ENCODE measurements around the gene TGFBR2. TPM values are rescaled to one million over a fixed set of nuclear protein-coding genes. Genes with fewer than 3 reads are reported as not detected.

The TGFBR2 gene
- total RNA-seq, 1 donor from 2014 or later, result 72.1 TPM

DNA sequence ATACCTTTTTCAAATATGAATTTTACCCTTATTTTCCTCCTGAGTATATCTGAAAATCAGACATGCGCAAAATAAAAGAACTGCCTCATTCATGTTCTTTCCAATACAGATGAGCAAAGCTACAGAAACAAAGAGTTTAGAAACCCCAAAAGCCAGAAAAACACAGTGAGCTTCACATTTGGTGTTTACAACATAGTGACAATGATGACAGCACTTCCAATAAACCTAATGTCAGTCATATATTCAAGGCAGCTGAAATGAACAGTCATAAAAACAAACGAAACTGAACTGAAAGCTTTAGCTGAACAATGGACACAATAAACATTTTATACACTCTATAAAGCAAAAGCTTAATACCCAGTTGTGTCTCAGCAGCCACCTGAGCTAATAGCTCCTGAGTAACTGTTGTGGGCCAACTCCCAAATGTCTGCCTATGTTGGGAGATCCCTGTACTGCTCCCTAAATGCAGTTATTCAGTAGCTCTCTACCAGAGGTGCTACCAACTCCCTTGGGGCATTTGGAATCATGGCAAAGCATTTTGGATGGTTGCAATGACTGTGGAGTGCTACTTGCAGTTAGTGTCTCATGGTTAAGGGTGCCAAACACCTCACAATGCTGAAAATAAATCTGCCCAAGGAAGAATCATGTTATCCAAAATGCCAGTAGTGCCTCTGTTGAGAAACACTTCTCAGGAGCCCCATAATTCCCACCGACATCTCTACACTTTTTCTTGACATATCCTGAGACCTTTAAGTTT, 131.5 kb downstream of the TGFBR2 start:
- H3K4me1 Mint-ChIP-seq (ENCODE audit: unreplicated experiment), result peaks cover under 1% of the 10 kb centered on the region
- H3K4me3 Mint-ChIP-seq (ENCODE audit: unreplicated experiment), result no peak overlapping the region
- no peaks in the 10 kb centered on the region for H3K27me3 Mint-ChIP-seq (ENCODE audit: unreplicated experiment)
- H3K27ac Mint-ChIP-seq (ENCODE audit: unreplicated experiment), result no peak overlapping the region
- no peak for DNase-seq (ENCODE audit: extremely low spot score, unreplicated experiment)
- no peaks in the 10 kb centered on the region for H3K9me3 Mint-ChIP-seq (ENCODE audit: unreplicated experiment)
- no peak for TF ChIP-seq CTCF (IDR thresholded peaks at IDR 0.05)
- H3K36me3 Mint-ChIP-seq (ENCODE audit: unreplicated experiment), result no peaks in the 10 kb centered on the region

DNA sequence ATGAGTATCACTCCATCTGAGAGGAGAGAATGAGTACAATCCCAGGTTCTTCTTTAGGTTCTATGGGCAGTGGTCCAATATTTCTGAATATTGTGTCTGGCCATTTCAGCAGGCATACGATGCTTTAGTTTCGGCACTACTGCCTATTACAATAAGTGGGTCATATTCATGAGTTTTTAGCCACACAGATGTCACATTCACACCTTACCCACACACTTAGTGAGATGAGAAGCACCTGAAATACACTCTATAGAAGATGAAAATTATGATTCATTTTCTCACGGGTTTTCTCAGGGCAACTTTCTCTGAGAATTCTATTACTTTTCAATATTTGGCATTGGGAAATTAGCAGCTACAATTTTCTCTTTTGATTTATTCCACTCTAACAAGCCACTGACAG, 132.2 kb downstream of the TGFBR2 start:
- H3K27ac Mint-ChIP-seq (ENCODE audit: unreplicated experiment), result no peak overlapping the region
- no peaks in the 10 kb centered on the region for H3K36me3 Mint-ChIP-seq (ENCODE audit: unreplicated experiment)
- no peaks in the 10 kb centered on the region for H3K9me3 Mint-ChIP-seq (ENCODE audit: unreplicated experiment)
- H3K4me3 Mint-ChIP-seq (ENCODE audit: unreplicated experiment), result no peak overlapping the region
- DNase-seq (ENCODE audit: extremely low spot score, unreplicated experiment), result no peak
- no peaks in the 10 kb centered on the region for H3K27me3 Mint-ChIP-seq (ENCODE audit: unreplicated experiment)
- TF ChIP-seq CTCF (IDR thresholded peaks at IDR 0.05), result no peak
- H3K4me1 Mint-ChIP-seq (ENCODE audit: unreplicated experiment), result peaks cover 5% of the 10 kb centered on the region

DNA sequence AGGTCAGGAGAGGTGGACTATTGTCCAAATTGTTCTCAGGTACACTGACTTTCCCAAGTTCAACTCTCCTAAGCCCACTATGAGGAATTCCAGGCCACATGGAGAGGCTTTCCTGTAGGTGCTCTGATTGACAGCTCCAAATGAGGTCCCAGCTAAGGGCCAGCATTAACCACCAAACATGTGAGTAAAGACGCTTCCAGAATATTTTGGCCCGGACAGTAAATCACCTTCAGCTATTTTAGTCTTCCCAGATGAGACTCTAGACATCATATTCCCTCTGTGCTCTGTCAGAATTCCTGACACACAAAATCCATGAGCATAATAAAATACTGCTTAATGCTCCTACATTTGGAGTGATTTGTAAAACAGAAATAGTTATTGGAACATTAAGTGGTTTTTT, 135.5 kb downstream of the TGFBR2 start:
- Mint-ChIP-seq H3K4me3 (ENCODE audit: unreplicated experiment) (no peak overlapping the region), H3K36me3 (ENCODE audit: unreplicated experiment) (no peaks in the 10 kb centered on the region), H3K27ac (ENCODE audit: unreplicated experiment) (no peak overlapping the region), H3K4me1 (ENCODE audit: unreplicated experiment) (peaks cover 5% of the 10 kb centered on the region), H3K9me3 (ENCODE audit: unreplicated experiment) (no peaks in the 10 kb centered on the region), H3K27me3 (ENCODE audit: unreplicated experiment) (no peaks in the 10 kb centered on the region)
- no peak for TF ChIP-seq CTCF (IDR thresholded peaks at IDR 0.05)
- no peak for DNase-seq (ENCODE audit: extremely low spot score, unreplicated experiment)

DNA sequence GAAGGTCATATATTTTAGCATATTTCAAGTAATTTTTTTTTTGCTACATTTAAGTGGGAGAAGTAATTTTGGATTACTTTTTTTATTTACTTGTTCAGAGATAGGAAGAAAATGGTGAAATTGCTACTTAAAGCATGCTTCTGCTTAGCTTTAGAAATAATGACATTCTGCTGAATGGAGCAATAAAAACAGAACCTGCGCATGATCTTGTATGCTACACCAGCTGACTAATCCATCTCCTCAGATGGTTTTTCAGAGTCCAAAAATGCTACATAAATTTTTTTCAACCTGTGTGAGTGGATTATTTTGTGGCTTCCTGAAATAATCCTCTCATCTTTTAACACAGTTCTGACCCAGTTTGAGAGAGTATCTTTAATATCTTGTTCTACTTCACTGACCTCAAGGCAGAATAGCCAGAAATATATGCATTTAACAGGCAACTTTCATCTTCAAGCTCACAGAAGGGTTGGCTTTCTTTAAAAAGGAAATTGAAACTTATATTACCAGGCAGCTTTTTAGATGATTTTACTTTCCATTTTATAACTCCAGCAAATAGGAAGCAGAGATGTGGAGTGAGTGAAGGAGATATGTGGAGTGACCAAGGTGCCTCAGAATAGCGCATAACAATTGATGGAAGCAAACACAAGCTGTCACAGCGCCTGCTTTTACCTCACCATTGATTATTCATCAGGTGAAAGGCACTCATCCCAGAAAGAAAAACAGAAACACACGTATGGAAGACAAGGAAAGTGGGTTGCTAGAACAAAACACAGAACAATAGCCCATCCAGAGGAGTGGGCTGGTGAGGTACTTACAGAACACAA, 136.6 kb downstream of the TGFBR2 start:
- H3K27me3 Mint-ChIP-seq (ENCODE audit: unreplicated experiment), result no peaks in the 10 kb centered on the region
- peaks cover 6% of the 10 kb centered on the region for H3K4me1 Mint-ChIP-seq (ENCODE audit: unreplicated experiment)
- no peaks in the 10 kb centered on the region for H3K36me3 Mint-ChIP-seq (ENCODE audit: unreplicated experiment)
- DNase-seq (ENCODE audit: extremely low spot score, unreplicated experiment), result no peak
- no peak for TF ChIP-seq CTCF (IDR thresholded peaks at IDR 0.05)
- H3K27ac Mint-ChIP-seq (ENCODE audit: unreplicated experiment), result no peak overlapping the region
- no peak overlapping the region for H3K4me3 Mint-ChIP-seq (ENCODE audit: unreplicated experiment)
- no peaks in the 10 kb centered on the region for H3K9me3 Mint-ChIP-seq (ENCODE audit: unreplicated experiment)
